Measurements from ENCODE around the gene TCL1B. TPM values are rescaled to one million over a fixed set of nuclear protein-coding genes. Genes with fewer than 3 reads are reported as not detected.

The TCL1B gene
- total RNA-seq, 1 experiment from 2014 or later: not detected

DNA sequence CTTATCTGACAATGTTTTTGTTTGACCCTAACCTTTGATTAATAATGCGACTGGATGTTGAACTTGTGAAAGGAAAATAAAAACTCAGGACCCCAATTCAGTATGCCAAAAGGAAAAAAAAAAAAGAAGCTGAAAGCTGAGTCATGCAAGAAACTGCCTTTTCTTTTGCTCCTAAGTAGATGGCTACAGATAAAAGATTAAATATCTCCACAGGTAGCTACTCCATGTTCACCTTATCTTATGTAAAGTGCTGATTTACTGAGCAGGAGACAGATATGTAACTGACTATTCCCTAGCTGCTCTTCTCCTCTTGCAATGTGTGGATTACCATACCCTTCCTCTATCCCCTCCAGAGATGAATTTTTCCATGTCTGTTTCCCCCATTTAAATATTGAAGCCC is 30.8 kb upstream of the TCL1B start:
- CTCF ChIA-PET: no interaction called here
- intact Hi-C loops (cut with micrococcal nuclease; ENCODE audit: unreplicated experiment): no loop called here

GRCh38 chr14:95656634-95657033 is 29.6 kb upstream of the TCL1B start:
- TF ChIP-seq POLR2AphosphoS5 (IDR thresholded peaks at IDR 0.05; ENCODE audit: low read depth, low read length) (no peak), SIN3A (IDR thresholded peaks at IDR 0.05; ENCODE audit: borderline replicate concordance, insufficient read depth, low read depth, low read length) (no peak), TCF7L2 (IDR thresholded peaks at IDR 0.05; ENCODE audit: low read depth, low read length) (no peak), CTCF (IDR thresholded peaks at IDR 0.05) (no peak)
- TF ChIP-seq, protein P1, sequence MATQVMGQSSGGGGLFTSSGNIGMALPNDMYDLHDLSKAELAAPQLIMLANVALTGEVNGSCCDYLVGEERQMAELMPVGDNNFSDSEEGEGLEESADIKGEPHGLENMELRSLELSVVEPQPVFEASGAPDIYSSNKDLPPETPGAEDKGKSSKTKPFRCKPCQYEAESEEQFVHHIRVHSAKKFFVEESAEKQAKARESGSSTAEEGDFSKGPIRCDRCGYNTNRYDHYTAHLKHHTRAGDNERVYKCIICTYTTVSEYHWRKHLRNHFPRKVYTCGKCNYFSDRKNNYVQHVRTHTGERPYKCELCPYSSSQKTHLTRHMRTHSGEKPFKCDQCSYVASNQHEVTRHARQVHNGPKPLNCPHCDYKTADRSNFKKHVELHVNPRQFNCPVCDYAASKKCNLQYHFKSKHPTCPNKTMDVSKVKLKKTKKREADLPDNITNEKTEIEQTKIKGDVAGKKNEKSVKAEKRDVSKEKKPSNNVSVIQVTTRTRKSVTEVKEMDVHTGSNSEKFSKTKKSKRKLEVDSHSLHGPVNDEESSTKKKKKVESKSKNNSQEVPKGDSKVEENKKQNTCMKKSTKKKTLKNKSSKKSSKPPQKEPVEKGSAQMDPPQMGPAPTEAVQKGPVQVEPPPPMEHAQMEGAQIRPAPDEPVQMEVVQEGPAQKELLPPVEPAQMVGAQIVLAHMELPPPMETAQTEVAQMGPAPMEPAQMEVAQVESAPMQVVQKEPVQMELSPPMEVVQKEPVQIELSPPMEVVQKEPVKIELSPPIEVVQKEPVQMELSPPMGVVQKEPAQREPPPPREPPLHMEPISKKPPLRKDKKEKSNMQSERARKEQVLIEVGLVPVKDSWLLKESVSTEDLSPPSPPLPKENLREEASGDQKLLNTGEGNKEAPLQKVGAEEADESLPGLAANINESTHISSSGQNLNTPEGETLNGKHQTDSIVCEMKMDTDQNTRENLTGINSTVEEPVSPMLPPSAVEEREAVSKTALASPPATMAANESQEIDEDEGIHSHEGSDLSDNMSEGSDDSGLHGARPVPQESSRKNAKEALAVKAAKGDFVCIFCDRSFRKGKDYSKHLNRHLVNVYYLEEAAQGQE (IDR thresholded peaks at IDR 0.05; ENCODE audit: insufficient read depth in 1 of 2, low read depth in 2 of 2, low read length in 1 of 2): no peak
- Histone ChIP-seq H3K9me3 (ENCODE audit: control insufficient read depth, insufficient read depth, low read depth, low read length) (no peaks in the 10 kb centered on the region), H3K27me3 (ENCODE audit: control insufficient read depth, insufficient read depth, low read length) (no peaks in the 10 kb centered on the region), H3K4me1 (ENCODE audit: control insufficient read depth, insufficient read depth, low read length) (no peaks in the 10 kb centered on the region), H3K4me3 (ENCODE audit: low read depth in 2 of 2, low read length in 2 of 2) (no peak overlapping the region), H3K36me3 (ENCODE audit: control insufficient read depth, insufficient read depth, low read length) (no peaks in the 10 kb centered on the region), H3K27ac (ENCODE audit: low read length) (no peak overlapping the region)
- ChIA-PET CTCF (no interaction called here), POLR2A (no interaction called here)
- intact Hi-C loops (cut with micrococcal nuclease; ENCODE audit: unreplicated experiment) (no loop called here), in situ Hi-C loops (cut with HindIII; ENCODE audit: low pct_unique_long_range_greater_than_20kb, low sequenced_read_pairs) (no loop called here)
- BruUV-seq (replicated peaks): no TSS peak
- DNase-seq (ENCODE audit: low read depth, low spot score): no peak
- no peak for ATAC-seq

More for the DNA sequence above, 30.8 kb upstream of the TCL1B start:
- H3K4me1 ChIP-seq (ENCODE audit: control insufficient read depth, insufficient read depth, low read length): no peaks in the 10 kb centered on the region
- no peaks in the 10 kb centered on the region for H3K9me3 ChIP-seq (ENCODE audit: control insufficient read depth, insufficient read depth, low read depth, low read length)
- TF ChIP-seq CTCF (IDR thresholded peaks at IDR 0.05): no peak
- TF ChIP-seq TCF7L2 (IDR thresholded peaks at IDR 0.05; ENCODE audit: low read depth, low read length): no peak
- no peak for TF ChIP-seq SIN3A (IDR thresholded peaks at IDR 0.05; ENCODE audit: borderline replicate concordance, insufficient read depth, low read depth, low read length)
- TF ChIP-seq POLR2AphosphoS5 (IDR thresholded peaks at IDR 0.05; ENCODE audit: low read depth, low read length): no peak
- TF ChIP-seq, protein P1 (IDR thresholded peaks at IDR 0.05; ENCODE audit: insufficient read depth in 1 of 2, low read depth in 2 of 2, low read length in 1 of 2): no peak
- H3K27me3 ChIP-seq (ENCODE audit: control insufficient read depth, insufficient read depth, low read length): no peaks in the 10 kb centered on the region
- BruUV-seq (replicated peaks): no TSS peak
- no peak overlapping the region for H3K27ac ChIP-seq (ENCODE audit: low read length)
- DNase-seq (ENCODE audit: low read depth, low spot score) (no peak), ATAC-seq (no peak)
- H3K36me3 ChIP-seq (ENCODE audit: control insufficient read depth, insufficient read depth, low read length): no peaks in the 10 kb centered on the region
- H3K4me3 ChIP-seq (ENCODE audit: low read depth in 2 of 2, low read length in 2 of 2): no peak overlapping the region
- in situ Hi-C loops (cut with HindIII; ENCODE audit: low pct_unique_long_range_greater_than_20kb, low sequenced_read_pairs): no loop called here
- POLR2A ChIA-PET: no interaction called here

All from Panc1 (cell line).